ENCODE data around the gene CHCHD5. TPM values are rescaled to one million over a fixed set of nuclear protein-coding genes. Genes with fewer than 3 reads are reported as not detected.

Gene CHCHD5
- polyA plus RNA-seq, 4 donors = 18.2 to 34.9 (median 23.6) TPM

DNA sequence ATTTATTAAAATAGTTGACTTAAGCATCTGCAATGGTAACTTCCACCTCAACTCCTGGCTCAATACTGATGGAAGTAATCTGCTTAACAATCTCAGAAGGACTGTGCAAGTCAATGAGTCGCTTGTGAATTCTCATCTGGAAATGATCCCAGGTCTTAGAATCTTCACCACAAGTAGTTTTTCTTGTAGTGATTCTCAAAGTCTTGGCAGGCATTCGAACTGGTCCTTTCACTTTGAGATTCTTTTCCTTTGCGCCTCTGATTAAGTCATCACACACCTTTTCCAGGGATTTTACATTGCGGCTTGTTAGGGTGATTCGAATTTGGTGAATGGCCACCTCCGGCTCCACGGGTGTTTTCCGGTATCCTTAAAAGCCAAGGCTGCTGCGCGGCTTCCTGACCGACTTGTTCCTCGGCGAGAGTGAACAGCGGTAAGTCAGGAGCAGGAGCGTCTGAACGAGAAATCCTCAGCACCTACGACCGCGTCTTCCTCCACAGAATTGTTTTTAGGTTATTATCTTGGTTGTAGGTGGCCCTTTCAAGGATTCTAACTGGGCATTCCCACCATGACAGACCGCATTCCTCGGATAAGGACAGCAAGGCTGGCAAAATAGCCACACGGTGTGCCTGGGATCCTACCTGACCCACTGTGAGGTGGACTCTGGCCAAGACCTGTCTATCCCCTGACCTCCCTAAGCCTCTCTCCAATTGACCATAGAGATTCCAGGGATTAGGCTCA, 37.5 kb downstream of the CHCHD5 start:
- no peak for DNase-seq (ENCODE audit: low read depth in 4 of 4, low spot score in 3 of 4)

DNA sequence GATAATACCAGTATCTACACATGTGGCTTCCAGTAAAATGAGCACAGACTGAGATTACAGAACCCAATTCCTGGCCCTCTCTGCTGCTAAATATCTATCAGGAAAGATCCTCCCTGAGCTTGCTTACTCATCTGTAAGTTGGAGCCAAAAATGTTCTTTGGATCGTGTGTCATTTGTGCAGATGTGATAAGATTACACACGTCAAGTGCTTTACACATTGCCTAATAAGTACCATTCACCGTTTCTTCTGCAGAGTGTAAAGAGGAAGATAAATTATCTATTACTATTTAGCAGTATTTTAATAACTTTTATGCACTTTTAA, 38.1 kb downstream of the CHCHD5 start:
- no peak for DNase-seq (ENCODE audit: low read depth in 4 of 4, low spot score in 3 of 4)

DNA sequence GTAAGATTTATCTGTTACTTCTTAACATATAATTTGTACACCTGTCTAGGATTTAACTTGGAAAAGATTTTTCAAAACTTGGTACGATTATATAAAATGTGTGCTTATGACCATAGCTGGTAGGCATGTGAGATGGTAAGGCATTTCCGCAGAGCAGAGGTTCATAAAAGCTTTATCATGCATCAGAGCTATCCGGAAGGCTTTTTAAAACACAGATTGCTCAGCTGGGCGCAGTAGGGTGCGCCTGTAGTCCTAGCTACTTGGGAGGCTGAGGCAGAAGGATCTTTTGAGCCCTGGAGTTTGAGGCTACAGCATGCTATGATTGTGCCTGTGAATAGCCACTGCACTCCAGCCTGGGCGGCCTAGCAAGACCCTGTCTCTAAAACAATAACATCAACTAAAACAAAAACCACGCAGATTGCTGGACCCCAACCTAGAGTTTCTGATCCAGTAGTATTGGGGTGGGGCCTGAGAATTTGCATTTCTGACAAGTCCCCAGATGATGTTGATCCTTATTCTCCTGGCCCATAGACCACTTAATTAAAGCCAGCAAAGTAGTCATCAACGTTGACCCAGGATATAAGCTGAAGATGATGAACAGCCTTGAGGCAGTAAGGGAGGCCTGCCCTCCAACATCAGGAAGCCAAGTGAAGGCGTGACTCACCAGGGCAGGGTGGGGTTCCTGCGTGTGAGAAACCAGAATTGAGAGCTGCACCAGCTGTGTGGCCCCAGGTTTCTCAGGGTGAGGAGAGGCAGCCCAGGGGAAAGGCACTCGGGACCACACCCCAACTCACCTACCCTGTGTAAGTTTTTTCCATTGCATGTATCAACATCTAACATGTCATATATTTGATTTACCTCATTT, 39.7 kb downstream of the CHCHD5 start:
- DNase-seq (ENCODE audit: low read depth in 4 of 4, low spot score in 3 of 4) = no peak

DNA sequence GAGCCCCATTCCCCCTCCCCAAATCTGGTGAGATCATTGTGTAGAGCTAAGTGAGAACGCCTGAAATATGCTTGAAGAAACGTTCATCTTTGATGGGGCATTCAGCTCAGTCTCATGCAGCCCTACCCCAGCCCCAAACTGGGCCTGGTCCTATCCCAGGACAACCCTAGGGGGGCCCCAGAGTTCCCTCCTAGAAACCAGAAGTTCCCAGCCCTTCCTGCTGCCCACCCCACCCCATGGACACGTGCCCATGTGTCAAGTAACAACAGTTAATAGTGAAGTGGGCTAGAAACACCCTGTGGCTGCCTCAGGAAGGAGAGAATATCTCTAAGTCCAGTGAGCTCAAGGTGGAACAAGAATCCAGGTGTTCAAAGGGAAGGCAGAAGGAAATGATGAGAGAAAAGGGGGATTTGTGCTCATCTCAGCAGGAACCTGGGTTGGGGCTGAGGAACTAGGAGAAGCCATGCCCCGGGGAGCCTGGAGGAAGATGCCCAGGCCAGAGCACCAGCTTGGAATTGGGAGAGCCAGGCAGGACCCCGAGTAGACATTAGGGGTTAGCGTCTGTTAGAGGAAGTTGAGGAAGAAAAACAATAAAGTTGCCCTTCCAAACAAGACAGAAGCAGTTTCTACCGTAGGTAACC, 41.2 kb downstream of the CHCHD5 start:
- DNase-seq (ENCODE audit: low read depth in 4 of 4, low spot score in 3 of 4) = no peak

DNA sequence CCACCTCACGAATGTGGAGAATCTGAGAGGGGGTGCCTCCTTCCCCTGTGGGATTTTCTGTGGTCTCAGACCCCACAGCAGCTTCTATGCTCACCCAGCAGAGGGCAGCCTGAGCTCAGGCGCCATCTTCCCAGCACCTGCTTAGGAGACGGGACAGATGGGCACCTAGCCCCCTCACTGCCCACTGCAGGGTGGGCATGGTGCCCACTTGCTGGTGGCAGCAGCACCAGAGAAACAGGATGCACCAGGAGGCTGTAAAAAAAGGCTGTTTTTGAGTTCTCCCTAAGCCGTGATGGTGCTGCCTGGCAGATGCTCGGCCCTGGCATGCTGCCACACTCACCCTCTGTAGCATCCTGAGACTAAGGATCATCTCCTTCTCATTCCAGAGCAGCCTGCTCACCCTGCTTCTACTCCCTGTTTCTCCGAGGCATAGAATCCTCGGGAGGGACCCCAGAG, 42.2 kb downstream of the CHCHD5 start:
- no peak for DNase-seq (ENCODE audit: low read depth in 4 of 4, low spot score in 3 of 4)

DNA sequence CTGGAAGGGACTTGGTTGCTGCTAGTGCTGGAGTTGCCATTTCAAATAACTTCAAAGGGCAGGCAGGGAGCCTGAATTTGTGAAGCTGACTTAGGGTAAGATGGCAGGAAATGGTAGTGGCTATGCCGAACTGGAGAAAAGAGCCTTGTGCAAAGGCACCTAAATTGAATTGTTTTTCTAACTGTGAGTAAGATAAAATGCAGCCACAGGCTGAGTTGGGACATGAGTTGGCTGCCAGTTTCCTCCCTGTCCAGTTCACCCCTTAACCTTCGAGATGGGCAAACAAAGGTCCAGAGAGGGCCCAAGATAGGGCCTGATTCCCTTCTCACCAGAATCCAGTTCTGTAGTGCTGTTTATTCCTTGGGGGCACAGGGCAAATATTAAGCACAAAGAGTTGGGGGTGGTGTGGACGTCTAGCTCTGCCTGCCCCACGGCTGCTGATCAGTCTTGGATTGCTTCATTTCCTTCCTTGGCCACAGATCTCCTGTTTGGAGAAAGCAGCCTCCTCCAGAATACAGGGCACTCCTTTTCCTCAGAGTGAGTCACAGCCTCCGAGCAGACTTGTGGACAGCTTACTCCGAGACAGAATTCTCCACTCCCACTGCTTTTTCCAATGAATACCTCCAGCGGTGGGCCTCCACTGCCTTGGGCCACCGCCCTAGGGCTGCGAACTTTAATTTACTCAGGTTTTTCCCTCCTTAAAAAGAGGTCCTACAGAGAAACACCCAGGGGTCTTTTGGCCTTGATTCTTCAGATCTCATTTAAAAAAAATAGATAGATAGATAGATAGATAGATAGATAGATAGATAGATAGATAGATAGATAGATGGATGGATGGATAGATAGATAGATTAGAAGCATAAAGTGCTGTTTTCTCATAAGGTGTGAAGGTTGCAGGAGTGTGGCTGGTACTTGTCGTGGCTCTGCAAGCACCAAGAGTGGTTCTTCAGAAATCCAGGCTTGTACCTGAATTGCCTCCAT, 42.9 kb downstream of the CHCHD5 start:
- no peak for DNase-seq (ENCODE audit: low read depth in 4 of 4, low spot score in 3 of 4)

DNA sequence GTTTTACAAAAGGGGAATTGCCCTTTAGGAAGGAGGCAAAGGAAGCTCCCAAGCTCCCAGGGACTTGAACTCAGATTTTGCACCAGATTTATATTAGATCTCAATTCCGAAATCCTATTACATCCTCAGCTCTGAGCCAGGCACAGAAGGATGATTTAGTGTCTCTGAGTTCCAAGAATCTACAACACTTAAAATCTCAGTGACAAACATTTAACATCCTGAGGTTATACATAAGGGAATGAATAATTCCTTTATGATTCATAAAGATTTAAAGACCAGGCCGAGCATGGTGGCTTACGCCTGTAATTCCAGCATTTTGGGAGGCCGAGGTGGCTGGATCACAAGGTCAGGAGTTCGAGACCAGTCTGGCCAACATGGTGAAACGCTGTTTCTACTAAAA, 44.8 kb downstream of the CHCHD5 start:
- no peak for DNase-seq (ENCODE audit: low read depth in 4 of 4, low spot score in 3 of 4)

DNA sequence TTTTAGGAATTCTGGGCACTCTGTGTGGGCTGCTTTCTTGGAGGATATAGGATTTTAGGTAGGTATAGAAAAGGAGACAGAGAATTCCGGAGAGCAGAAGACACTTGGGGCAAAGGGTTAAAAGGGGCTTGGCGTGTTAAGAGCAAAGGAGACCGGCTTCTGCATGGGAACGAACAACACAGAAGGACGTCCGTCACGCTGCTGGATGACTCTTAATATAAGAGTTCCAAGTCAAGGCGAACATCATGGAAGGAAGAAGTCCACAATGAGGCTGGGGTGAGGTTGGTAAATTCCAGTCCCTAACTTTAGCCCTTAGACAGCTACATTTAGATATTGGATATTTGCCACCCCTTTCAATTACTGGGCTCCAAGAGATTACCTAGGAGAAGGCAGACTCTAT, 45.4 kb downstream of the CHCHD5 start:
- DNase-seq (ENCODE audit: low read depth in 4 of 4, low spot score in 3 of 4) = no peak

DNA sequence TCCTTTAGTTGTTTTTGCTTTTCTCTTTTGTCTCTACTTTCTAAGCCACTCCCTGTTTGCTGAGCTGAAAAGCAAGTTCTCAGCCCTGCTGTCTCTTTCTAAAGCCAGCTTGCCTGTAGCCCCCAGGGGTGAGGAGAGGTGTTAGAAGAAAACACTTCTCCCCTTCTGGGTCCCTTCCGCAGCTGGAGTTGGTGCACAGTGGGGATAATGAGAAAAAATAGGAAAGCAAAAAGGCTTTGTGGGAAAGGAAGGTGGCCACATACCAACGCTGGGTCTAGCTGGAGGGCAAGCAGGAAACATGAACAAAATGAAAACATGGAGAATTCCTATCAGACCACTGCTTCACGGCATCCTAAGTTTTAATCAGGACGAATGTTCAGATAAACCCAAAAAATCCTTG, 45.9 kb downstream of the CHCHD5 start:
- DNase-seq (ENCODE audit: low read depth in 4 of 4, low spot score in 3 of 4) = no peak

DNA sequence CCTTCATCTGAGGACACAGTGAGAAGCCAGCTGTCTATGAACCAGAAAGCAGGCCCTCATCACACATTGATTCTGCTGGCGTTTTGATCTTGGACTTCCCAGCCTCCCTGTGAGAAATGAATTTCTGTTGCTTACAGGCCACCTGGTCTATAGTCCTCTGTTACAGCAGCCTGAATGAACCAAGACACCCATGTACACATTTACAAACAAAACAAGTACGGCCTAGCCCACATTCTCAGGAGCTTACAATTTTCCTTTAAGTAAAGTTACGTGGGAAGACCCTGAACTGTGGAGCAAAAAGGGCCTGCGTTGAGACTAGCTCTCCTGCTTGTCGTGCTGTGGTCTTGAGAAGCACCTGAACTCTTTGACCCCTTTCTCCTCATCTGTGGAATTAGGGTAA, 49.3 kb downstream of the CHCHD5 start:
- no peak for DNase-seq (ENCODE audit: low read depth in 4 of 4, low spot score in 3 of 4)

GRCh38 chr2:112634153-112634873, 49.9 kb downstream of the CHCHD5 start:
- no peak for DNase-seq (ENCODE audit: low read depth in 4 of 4, low spot score in 3 of 4)

DNA sequence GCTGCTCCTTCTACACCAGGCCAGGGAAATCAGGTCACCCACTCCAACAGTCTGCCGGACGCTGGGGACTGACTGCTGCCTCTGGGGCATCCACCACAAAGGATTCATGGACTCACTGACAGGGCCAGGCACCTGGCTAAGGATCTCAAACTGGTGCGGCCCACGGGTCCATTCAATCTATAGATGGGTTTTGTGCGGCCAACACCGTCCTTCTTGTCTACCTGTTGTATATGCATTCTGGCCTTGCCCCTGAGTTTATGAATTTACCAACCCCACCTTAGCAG, 50.4 kb downstream of the CHCHD5 start:
- no peak for DNase-seq (ENCODE audit: low read depth in 4 of 4, low spot score in 3 of 4)

DNA sequence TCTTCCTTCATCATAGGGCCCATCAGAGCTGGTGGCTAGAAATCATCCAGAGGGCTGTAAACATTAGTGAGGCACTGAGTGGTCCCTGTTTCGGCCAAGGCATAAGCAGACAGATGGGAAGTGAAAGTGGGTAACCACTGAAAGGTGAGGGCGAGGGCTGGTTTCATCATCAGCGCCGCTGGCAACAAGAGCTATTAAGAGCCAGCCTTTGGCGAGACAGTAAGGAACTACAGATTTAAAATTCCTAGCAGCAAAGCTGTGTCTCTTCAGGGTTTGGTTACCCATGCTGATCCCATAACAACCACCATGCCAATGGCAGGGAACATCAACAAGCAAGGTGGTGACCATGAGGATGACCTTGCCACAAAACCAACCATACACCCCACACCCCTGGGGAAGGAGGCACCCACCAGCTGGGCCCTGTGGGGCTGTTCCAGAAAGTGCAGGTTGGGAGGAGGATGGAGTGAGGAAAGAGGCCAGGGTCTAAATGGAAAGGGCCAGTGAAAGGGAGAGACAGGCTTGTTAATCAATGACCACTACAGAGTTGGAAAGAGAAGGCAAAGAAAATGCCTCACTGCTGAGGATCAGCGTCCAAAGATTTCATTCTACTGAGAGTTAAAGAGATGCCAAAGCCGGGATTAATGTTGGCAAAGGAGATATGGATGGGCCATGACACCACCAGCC, 52.3 kb downstream of the CHCHD5 start:
- DNase-seq (ENCODE audit: low read depth in 4 of 4, low spot score in 3 of 4) = no peak

DNA sequence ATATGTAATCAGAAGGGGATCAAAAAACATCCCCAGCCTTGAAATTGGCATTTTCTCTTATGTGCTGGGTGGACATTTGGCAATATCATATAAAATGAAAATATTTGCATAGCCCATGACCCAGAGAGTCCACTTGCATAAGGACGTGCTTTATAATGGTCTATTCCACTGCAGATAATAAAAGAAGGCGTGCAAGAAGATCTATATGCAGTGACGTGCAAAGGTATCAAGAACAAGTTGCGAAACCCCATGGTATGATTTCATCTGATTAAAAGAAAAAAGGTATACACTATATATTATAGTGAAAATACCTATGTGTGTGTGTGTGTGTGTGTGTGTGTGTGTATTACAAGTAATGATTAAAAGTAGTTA, 52.9 kb downstream of the CHCHD5 start:
- no peak for DNase-seq (ENCODE audit: low read depth in 4 of 4, low spot score in 3 of 4)

Other genes starting within 250 kb of the CHCHD5 start
- 1 to 10 TPM; 3.0 to 4.5 (median 3.1) TPM for gene RGPD8, start 151.0 kb upstream of the CHCHD5 start, polyA plus RNA-seq (ENCODE audit: insufficient read length in 4 of 4)
- 10 to 100 TPM; 38.7 to 44.6 (median 39.1) TPM for gene TTL, start 102.5 kb upstream of the CHCHD5 start, polyA plus RNA-seq (ENCODE audit: insufficient read length in 4 of 4)
- 10 to 100 TPM; 18.2 to 24.6 (median 23.6) TPM for gene POLR1B, start 42.1 kb upstream of the CHCHD5 start, polyA plus RNA-seq (ENCODE audit: insufficient read length in 4 of 4)
- 10 to 100 TPM; 26.7 to 47.8 (median 43.9) TPM for gene SLC20A1, start 61.3 kb downstream of the CHCHD5 start, polyA plus RNA-seq (ENCODE audit: insufficient read length in 4 of 4)
- gene NT5DC4, start 136.4 kb downstream of the CHCHD5 start, polyA plus RNA-seq (ENCODE audit: insufficient read length in 4 of 4) = 1 to 10 TPM in 1 of 4 donors, under 1 TPM in 2, not detected in 1; 0.13 to 1.2 (median 0.49) TPM
- 10 to 100 TPM; 13.4 to 18.8 (median 16.2) TPM for gene CKAP2L, start 180.0 kb downstream of the CHCHD5 start, polyA plus RNA-seq (ENCODE audit: insufficient read length in 4 of 4)
- under 1 TPM; 0.10 to 0.61 (median 0.19) TPM for gene IL1A, start 199.9 kb downstream of the CHCHD5 start, polyA plus RNA-seq (ENCODE audit: insufficient read length in 4 of 4)